Measurements from ENCODE around the gene RBFOX2.

RBFOX2 gene

GRCh38 chr22:35893698-35894097, 134.9 kb downstream of the RBFOX2 start:
- DNase-seq, result no peak

DNA sequence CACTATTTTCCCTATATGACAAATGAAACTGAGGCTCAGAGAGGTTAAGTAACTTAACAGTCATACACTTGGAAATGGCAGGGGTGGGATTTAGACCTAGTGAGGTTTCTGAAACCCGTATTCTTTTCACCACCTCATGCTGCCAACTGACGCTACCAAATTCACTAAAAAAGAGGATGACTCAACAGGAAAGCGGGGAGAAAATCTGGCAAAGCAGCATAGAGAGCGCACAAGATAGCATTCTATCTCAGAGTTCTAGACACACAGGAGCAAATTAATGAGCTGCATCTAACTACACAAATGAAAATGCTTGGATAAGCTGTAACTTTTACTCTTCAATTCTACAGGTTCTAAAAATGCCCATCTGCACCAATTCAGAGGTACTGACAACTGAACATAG, 136.4 kb downstream of the RBFOX2 start:
- DNase-seq, result no peak

GRCh38 chr22:35891442-35891841, 137.2 kb downstream of the RBFOX2 start:
- no peak for DNase-seq

DNA sequence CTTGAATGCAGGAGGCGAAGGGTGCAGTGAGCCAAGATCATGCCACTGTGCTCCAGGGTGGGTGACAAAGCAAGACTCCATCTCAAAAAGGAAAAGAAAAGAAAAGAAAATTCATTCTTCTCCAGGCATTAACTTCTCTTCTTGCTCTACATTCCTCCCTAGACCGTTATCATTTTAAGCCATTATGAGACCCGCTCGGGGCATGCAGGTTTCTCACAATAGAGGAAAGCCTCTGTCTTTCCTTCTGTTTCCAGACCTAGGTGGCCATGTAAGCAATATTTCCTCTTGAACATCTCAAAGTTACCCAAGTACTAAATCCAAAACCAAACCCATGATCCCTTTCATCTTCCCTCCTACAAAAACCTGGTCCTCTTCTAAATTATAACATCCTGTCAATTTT, 139.6 kb downstream of the RBFOX2 start:
- no peak for DNase-seq

DNA sequence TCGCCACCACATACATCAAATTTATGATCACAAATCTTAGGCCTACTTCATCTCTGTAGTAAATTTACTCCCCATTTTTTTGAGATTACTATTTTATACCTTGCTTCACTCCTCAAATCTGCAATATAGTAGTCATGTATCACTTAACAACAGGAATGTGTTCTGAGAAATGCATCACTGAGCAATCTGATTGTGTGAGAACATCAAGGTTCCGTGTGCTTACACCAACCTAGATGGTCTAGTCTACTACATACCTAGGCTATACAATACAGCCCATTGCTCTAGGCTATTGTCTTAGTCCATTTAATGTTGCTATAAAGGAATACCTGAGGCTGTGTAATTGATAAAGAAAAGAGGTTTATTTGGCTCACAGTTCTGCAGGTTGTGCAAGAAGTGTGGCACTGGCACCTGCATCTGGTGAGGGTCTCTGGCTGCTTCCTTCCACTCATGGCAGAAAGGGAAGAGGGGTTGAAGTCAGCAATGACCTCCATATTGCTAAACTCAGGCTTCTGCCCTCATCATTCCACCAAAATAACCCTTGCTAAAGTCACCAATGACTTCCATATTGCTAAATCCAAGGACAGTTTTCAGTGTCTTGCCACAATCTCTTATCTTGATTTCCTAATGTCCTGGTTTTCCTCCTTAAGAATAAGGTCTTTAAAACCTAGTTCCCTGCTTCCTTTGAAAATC, 140.3 kb downstream of the RBFOX2 start:
- no peak for DNase-seq

GRCh38 chr22:35887296-35887875, 141.2 kb downstream of the RBFOX2 start:
- no peak for DNase-seq

DNA sequence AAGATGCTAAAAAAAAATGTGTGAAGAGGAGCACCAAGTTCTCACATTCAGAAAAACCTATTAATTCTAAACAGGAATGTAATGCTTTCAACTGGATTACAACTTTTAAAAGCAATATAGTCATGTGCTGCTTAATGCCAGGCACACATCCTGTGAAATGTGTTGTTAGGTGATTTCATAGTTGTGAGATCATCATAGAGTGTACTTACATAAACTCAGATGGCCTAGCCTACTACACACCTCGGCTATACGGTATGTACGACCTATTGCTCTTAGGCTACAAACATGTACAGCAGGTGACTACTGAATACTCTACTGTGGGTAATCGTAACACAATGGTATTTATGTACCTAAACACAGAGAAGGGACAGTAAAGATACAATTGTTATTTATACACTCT, 142.3 kb downstream of the RBFOX2 start:
- no peak for DNase-seq

- DNase-seq, result no peak
Observed at GRCh38 chr22:35884529-35884928, 144.1 kb downstream of the RBFOX2 start.

DNA sequence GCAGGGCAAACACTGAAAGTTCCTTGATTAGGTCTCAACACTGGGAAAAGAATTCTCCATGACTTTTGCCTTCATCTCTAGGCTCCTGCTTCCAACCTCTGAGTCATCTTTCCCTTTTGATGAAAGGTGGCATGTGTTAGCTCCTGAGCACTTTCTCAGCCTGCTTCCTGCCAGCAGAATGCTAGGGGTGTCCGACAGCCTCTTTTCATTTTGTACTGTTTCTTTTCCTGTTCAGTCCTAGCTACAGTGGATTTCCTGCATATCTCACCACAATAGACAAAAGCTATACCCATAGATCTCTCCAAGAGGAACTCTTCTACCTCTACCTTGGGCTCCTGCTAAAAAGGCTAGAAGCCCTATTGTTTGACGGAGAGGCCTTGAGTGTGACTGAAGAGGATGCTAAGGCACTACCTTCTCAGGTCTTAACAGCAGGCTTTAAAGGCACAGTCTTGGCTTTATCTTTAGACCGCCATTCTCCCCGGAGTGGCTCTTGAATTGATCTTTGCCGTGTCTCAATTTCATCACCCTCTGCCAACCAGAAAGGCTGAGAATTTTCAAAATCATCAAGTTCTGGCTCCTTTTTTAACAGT, 145.5 kb downstream of the RBFOX2 start:
- DNase-seq, result peak; percentile 6

GRCh38 chr22:35882211-35883030, 146.2 kb downstream of the RBFOX2 start:
- DNase-seq, result no peak

DNA sequence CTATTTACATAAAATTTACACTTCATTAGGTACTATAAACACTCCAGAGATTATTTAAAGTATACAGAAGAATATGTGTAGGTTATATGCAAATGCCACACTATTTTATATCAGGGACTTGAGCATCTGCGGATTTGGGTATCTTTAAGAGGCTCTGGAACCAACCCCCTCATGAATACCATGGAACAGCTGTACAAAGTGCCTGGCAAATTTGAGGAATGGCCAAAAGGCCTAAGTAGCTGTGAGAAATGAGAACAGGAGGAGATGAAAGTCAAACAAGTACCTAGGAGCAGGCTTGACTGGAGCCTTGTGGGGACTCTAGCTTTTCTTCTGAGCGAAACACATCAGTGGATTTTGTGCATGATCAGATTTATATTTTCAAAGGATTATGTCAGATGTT, 149.3 kb downstream of the RBFOX2 start:
- no peak for DNase-seq

GRCh38 chr22:35873426-35873825, 155.2 kb downstream of the RBFOX2 start:
- DNase-seq, result peak; percentile 3

GRCh38 chr22:35872451-35872850, 156.2 kb downstream of the RBFOX2 start:
- DNase-seq, result no peak

GRCh38 chr22:35870517-35871293, 157.9 kb downstream of the RBFOX2 start:
- no peak for DNase-seq

DNA sequence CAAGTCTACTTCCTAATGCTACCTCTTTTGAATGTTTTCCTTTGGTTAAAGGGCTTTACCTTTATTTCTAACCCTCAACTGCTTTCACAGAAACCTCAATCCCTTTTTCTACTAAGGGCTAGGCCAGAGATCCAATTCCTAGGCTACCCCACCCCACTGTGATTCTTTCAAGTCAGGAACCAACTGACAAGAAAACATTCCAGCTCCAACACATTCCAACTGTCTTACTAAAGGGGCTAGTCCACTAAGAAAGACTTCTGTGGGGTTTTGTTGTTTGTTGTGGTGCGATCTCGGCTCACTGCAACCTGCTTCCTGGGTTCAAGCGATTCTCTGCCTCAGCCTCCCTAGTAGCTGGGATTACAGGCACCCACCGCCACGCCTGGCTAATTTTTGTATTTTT, 159.7 kb downstream of the RBFOX2 start:
- DNase-seq, result no peak

DNA sequence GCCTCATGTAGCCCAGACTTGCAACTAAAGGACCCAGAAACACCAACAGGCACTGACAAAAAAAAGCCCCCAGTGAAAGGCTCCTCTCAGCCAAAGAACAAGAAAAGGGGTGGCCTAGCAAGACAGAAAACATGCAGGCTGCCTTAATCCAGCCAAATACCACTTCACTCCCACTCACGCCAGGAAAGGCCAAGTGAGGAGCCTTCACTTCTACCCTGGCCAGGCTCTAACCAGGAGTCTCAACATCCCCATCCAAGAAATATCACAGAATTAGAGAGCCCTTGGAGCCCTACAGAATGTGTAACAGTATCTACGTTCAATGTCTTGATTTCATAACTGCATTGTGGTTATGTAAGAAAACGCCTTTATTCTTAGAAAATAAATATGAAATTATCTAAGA, 162.0 kb downstream of the RBFOX2 start:
- no peak for DNase-seq

DNA sequence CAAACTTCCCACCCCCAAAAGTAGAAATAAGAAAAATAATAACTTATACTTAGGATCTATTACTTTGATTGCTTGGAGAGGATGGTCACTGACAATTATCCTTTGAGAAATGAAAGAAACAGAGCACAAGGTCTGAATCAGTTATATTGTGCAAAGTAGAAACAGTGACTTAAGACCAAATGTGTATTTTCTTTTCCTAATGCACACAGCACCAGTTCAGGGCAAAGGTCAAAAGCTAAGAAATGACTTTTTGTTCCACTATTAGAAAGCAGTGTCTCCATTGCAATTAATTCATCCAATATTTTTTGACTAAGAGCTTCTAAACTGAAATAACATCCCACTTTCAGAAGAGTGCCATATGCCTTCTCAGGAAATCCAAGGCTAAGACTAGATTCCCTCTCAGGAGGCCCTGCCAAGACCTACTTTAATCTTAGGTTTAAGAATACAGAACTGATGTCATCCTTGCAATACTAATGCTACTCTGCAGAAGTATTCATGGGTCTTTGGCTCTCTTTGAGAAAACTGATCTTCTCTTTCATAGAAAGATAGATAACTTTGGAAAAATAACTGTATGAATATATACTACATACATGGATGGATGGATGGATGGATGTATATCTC, 164.0 kb downstream of the RBFOX2 start:
- DNase-seq, result no peak

GRCh38 chr22:35863432-35863831, 165.2 kb downstream of the RBFOX2 start:
- no peak for DNase-seq

DNA sequence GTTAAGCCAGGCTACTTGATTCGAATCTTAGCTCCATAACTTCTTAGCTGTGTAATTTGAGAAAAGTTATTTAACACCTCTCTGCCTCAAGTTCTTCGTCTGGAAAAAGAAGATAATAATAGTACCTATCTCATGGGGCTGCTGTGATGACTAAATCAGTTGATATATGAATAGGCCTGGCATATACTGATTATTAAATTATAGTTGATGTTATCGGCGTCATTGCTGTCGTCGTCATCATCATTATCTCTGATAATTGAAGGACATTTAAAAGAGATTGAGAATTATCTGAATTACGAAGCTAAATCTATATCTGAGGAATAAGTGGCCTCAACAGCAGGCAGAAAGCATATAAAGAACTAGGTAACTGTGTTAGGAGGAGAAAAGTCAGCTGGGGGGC, 165.9 kb downstream of the RBFOX2 start:
- no peak for DNase-seq

- DNase-seq, result no peak
Observed at GRCh38 chr22:35861451-35861850, 167.2 kb downstream of the RBFOX2 start.

DNA sequence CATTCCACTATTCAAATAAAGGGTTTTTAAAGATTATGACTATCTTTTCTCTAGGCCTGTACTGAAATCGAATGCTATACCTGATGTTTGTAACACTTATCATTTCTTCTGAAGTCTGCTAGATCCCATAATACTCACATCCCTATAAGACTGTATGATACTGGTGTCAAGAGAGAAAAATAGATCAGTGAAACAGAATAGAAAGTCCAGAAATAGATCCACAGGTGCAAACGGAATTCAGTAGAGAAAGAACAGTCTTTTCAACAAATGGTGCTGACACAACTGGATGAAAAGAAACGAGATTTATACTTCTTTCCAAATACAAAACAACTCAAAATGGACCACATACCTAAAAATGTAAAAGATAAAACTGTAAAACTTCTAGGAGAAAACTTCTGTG, 167.8 kb downstream of the RBFOX2 start:
- DNase-seq, result no peak

- DNase-seq, result no peak
Observed at GRCh38 chr22:35860087-35860733, 168.4 kb downstream of the RBFOX2 start.
